ENCODE data around the gene MRM2.

The MRM2 gene

GRCh38 chr7:2213551-2214215 is 28.3 kb downstream of the MRM2 start:
- no peak overlapping the region for H3K27ac ChIP-seq
- no peak for TF ChIP-seq CTCF (IDR thresholded peaks at IDR 0.05)
- peaks cover 97% of the 10 kb centered on the region for H3K36me3 ChIP-seq
- H3K4me1 ChIP-seq (ENCODE audit: control insufficient read depth in 1 of 2, insufficient read depth in 1 of 2, low read depth in 1 of 2, low read length in 1 of 2) = no peaks in the 10 kb centered on the region
- no peaks in the 10 kb centered on the region for H3K9me3 ChIP-seq
- no peaks in the 10 kb centered on the region for H3K27me3 ChIP-seq
- H3K4me3 ChIP-seq (ENCODE audit: low read depth in 1 of 2, low read length in 1 of 2) = no peak overlapping the region

GRCh38 chr7:2212906-2213305 is 29.1 kb downstream of the MRM2 start:
- Histone ChIP-seq H3K9me3 (no peaks in the 10 kb centered on the region), H3K4me1 (ENCODE audit: control insufficient read depth in 1 of 2, insufficient read depth in 1 of 2, low read depth in 1 of 2, low read length in 1 of 2) (no peaks in the 10 kb centered on the region), H3K36me3 (peaks cover 97% of the 10 kb centered on the region), H3K27ac (no peak overlapping the region), H3K4me3 (ENCODE audit: low read depth in 1 of 2, low read length in 1 of 2) (no peak overlapping the region), H3K27me3 (no peaks in the 10 kb centered on the region)
- no peak for TF ChIP-seq CTCF (IDR thresholded peaks at IDR 0.05)

- Histone ChIP-seq H3K36me3 (peaks cover 96% of the 10 kb centered on the region), H3K27me3 (no peaks in the 10 kb centered on the region), H3K9me3 (no peaks in the 10 kb centered on the region), H3K4me1 (ENCODE audit: control insufficient read depth in 1 of 2, insufficient read depth in 1 of 2, low read depth in 1 of 2, low read length in 1 of 2) (no peaks in the 10 kb centered on the region), H3K4me3 (ENCODE audit: low read depth in 1 of 2, low read length in 1 of 2) (no peak overlapping the region), H3K27ac (no peak overlapping the region)
- TF ChIP-seq CTCF (IDR thresholded peaks at IDR 0.05) = no peak
Measured at GRCh38 chr7:2211926-2212325, 30.1 kb downstream of the MRM2 start.

- H3K4me3 ChIP-seq (ENCODE audit: low read depth in 1 of 2, low read length in 1 of 2) = no peak overlapping the region
- H3K27ac ChIP-seq = no peak overlapping the region
- peaks cover 91% of the 10 kb centered on the region for H3K36me3 ChIP-seq
- no peaks in the 10 kb centered on the region for H3K27me3 ChIP-seq
- no peak for TF ChIP-seq CTCF (IDR thresholded peaks at IDR 0.05)
- no peaks in the 10 kb centered on the region for H3K9me3 ChIP-seq
- no peaks in the 10 kb centered on the region for H3K4me1 ChIP-seq (ENCODE audit: control insufficient read depth in 1 of 2, insufficient read depth in 1 of 2, low read depth in 1 of 2, low read length in 1 of 2)
Measured at GRCh38 chr7:2211259-2211880, 30.6 kb downstream of the MRM2 start.

GRCh38 chr7:2210551-2211258 is 31.3 kb downstream of the MRM2 start:
- H3K4me1 ChIP-seq (ENCODE audit: control insufficient read depth in 1 of 2, insufficient read depth in 1 of 2, low read depth in 1 of 2, low read length in 1 of 2) = no peaks in the 10 kb centered on the region
- peaks cover 89% of the 10 kb centered on the region for H3K36me3 ChIP-seq
- no peaks in the 10 kb centered on the region for H3K27me3 ChIP-seq
- no peak overlapping the region for H3K27ac ChIP-seq
- no peaks in the 10 kb centered on the region for H3K9me3 ChIP-seq
- no peak for TF ChIP-seq CTCF (IDR thresholded peaks at IDR 0.05)
- no peak overlapping the region for H3K4me3 ChIP-seq (ENCODE audit: low read depth in 1 of 2, low read length in 1 of 2)
